Immature natural killer cell (primary cell): Measurements from ENCODE around the gene MALRD1. TPM values are rescaled to one million over a fixed set of nuclear protein-coding genes. Genes with fewer than 3 reads are reported as not detected.

Experiments used
- DNase-seq, 3 donors: peaks; one replicate each; pipeline ENCODE4 v3.0.0; 2022; ENCODE audit warnings: mixed read lengths in 1 of 3
- H3K27ac Mint-ChIP-seq, 6 donors: one replicate each; pipeline ENCODE4 v1.8.0; 2020; ENCODE audit warnings: mixed read lengths in 6 of 6, mild to moderate bottlenecking in 5 of 6, inconsistent platforms in 4 of 6, moderate library complexity in 3 of 6
- H3K27me3 Mint-ChIP-seq, 3 donors: one replicate each; pipeline ENCODE4 v1.8.0; 2020 to 2021; ENCODE audit warnings: low read depth in 3 of 3, mild to moderate bottlenecking in 3 of 3, mixed read lengths in 3 of 3, moderate library complexity in 3 of 3, inconsistent platforms in 1 of 3
- H3K36me3 Mint-ChIP-seq, 3 donors: one replicate each; pipeline ENCODE4 v1.8.0; 2020; ENCODE audit warnings: mixed read lengths in 3 of 3, inconsistent platforms in 2 of 3, mild to moderate bottlenecking in 2 of 3
- H3K4me1 Mint-ChIP-seq, 2 donors: one replicate each; pipeline ENCODE4 v1.8.0; 2020; ENCODE audit warnings: inconsistent platforms in 2 of 2, mild to moderate bottlenecking in 2 of 2, mixed read lengths in 2 of 2, moderate library complexity in 1 of 2
- H3K4me3 Mint-ChIP-seq, 5 donors: one replicate each; pipeline ENCODE4 v1.8.0; 2020; ENCODE audit warnings: mild to moderate bottlenecking in 5 of 5, mixed read lengths in 5 of 5, inconsistent platforms in 3 of 5, moderate library complexity in 3 of 5
- H3K9me3 Mint-ChIP-seq, 6 donors: one replicate each; pipeline ENCODE4 v1.8.0; 2020; ENCODE audit warnings: mild to moderate bottlenecking in 6 of 6, mixed read lengths in 6 of 6, inconsistent platforms in 4 of 6, moderate library complexity in 3 of 6
- polyA plus RNA-seq, 3 donors: library from polyadenylated mRNA; unstranded; fragments of 300-500 nt; fragmentation: Illumina TruSeq; gene quantifications; one replicate each; pipeline ENCODE4 v1.2.3, GENCODE V29; 2021

MALRD1 gene
- polyA plus RNA-seq, 3 donors from 2014 or later = not detected

GRCh38 chr10:19204246-19204917 is 155.8 kb downstream of the MALRD1 start:
- H3K27ac Mint-ChIP-seq = no peak overlapping the region
- H3K4me1 Mint-ChIP-seq = no peaks in the 10 kb centered on the region
- no peak overlapping the region for H3K4me3 Mint-ChIP-seq

GRCh38 chr10:19209319-19209718 is 160.7 kb downstream of the MALRD1 start:
- Mint-ChIP-seq H3K4me1 (no peaks in the 10 kb centered on the region), H3K9me3 (peaks cover 0 to 27% (median 7%) of the 10 kb centered on the region in 6 donors), H3K4me3 (no peak overlapping the region), H3K27ac (no peak overlapping the region), H3K36me3 (no peaks in the 10 kb centered on the region), H3K27me3 (no peaks in the 10 kb centered on the region)
- DNase-seq = no peak

More at GRCh38 chr10:19204246-19204917, 155.8 kb downstream of the MALRD1 start:
- H3K27me3 Mint-ChIP-seq = no peaks in the 10 kb centered on the region
- peaks cover 0 to 29% (median 5%) of the 10 kb centered on the region in 6 donors for H3K9me3 Mint-ChIP-seq
- no peak for DNase-seq
- no peaks in the 10 kb centered on the region for H3K36me3 Mint-ChIP-seq

- Mint-ChIP-seq H3K27ac (no peak overlapping the region), H3K36me3 (no peaks in the 10 kb centered on the region), H3K27me3 (peaks cover 0 to 1% (median 0%) of the 10 kb centered on the region in 3 donors), H3K9me3 (peaks cover 0 to 25% (median 8%) of the 10 kb centered on the region in 6 donors), H3K4me1 (no peaks in the 10 kb centered on the region), H3K4me3 (no peak overlapping the region)
- no peak for DNase-seq
Measured at GRCh38 chr10:19212590-19212989, 164.0 kb downstream of the MALRD1 start.

- Mint-ChIP-seq H3K27me3 (peaks cover 0 to 1% (median 1%) of the 10 kb centered on the region in 3 donors), H3K9me3 (peaks cover 3 to 45% (median 9%) of the 10 kb centered on the region in 6 donors), H3K27ac (no peak overlapping the region)
Measured at GRCh38 chr10:19221216-19221615, 172.6 kb downstream of the MALRD1 start.

GRCh38 chr10:19226025-19226424 is 177.4 kb downstream of the MALRD1 start:
- Mint-ChIP-seq H3K27ac (no peak overlapping the region), H3K36me3 (no peaks in the 10 kb centered on the region), H3K9me3 (peaks cover 3 to 39% (median 10%) of the 10 kb centered on the region in 6 donors), H3K4me1 (no peaks in the 10 kb centered on the region), H3K27me3 (no peaks in the 10 kb centered on the region), H3K4me3 (no peak overlapping the region)
- DNase-seq = no peak

More at GRCh38 chr10:19221216-19221615, 172.6 kb downstream of the MALRD1 start:
- Mint-ChIP-seq H3K4me1 (no peaks in the 10 kb centered on the region), H3K4me3 (no peak overlapping the region), H3K36me3 (no peaks in the 10 kb centered on the region)
- DNase-seq = no peak

GRCh38 chr10:19231034-19231433 is 182.4 kb downstream of the MALRD1 start:
- Mint-ChIP-seq H3K9me3 (peaks cover 2 to 26% (median 7%) of the 10 kb centered on the region in 6 donors), H3K4me1 (no peaks in the 10 kb centered on the region), H3K27ac (no peak overlapping the region), H3K27me3 (no peaks in the 10 kb centered on the region), H3K4me3 (no peak overlapping the region), H3K36me3 (peaks cover 0 to 4% (median 0%) of the 10 kb centered on the region in 3 donors)
- DNase-seq = no peak

- H3K27me3 Mint-ChIP-seq = no peaks in the 10 kb centered on the region
- DNase-seq = no peak
- H3K4me1 Mint-ChIP-seq = no peaks in the 10 kb centered on the region
- H3K36me3 Mint-ChIP-seq = no peaks in the 10 kb centered on the region
- peaks cover 0 to 14% (median 4%) of the 10 kb centered on the region in 6 donors for H3K9me3 Mint-ChIP-seq
- no peak overlapping the region for H3K4me3 Mint-ChIP-seq
- H3K27ac Mint-ChIP-seq = no peak overlapping the region
Measured at GRCh38 chr10:19245889-19246752, 197.5 kb downstream of the MALRD1 start.

- Mint-ChIP-seq H3K27me3 (peaks cover 0 to 1% (median 0%) of the 10 kb centered on the region in 3 donors), H3K27ac (no peak overlapping the region), H3K9me3 (peaks cover 0 to 5% (median 2%) of the 10 kb centered on the region in 6 donors), H3K4me3 (no peak overlapping the region), H3K36me3 (no peaks in the 10 kb centered on the region), H3K4me1 (no peaks in the 10 kb centered on the region)
- no peak for DNase-seq
Measured at GRCh38 chr10:19247843-19248242, 199.2 kb downstream of the MALRD1 start.

- no peaks in the 10 kb centered on the region for H3K4me1 Mint-ChIP-seq
- H3K27me3 Mint-ChIP-seq = peaks cover 0 to 3% (median 0%) of the 10 kb centered on the region in 3 donors
- no peak for DNase-seq
- H3K9me3 Mint-ChIP-seq = peaks cover 0 to 8% (median 6%) of the 10 kb centered on the region in 6 donors
- H3K27ac Mint-ChIP-seq = no peak overlapping the region
- no peaks in the 10 kb centered on the region for H3K36me3 Mint-ChIP-seq
- no peak overlapping the region for H3K4me3 Mint-ChIP-seq
Measured at GRCh38 chr10:19250546-19250945, 201.9 kb downstream of the MALRD1 start.

- Mint-ChIP-seq H3K36me3 (no peaks in the 10 kb centered on the region), H3K4me1 (no peaks in the 10 kb centered on the region), H3K4me3 (no peak overlapping the region), H3K27ac (no peak overlapping the region), H3K27me3 (peaks cover 0 to 3% (median 0%) of the 10 kb centered on the region in 3 donors), H3K9me3 (peaks cover 0 to 11% (median 5%) of the 10 kb centered on the region in 6 donors)
- DNase-seq = no peak
Measured at GRCh38 chr10:19252531-19252930, 203.9 kb downstream of the MALRD1 start.

- H3K27ac Mint-ChIP-seq = no peak overlapping the region
- H3K27me3 Mint-ChIP-seq = peaks cover 0 to 1% (median 0%) of the 10 kb centered on the region in 3 donors
- H3K9me3 Mint-ChIP-seq = peaks cover 0 to 17% (median 4%) of the 10 kb centered on the region in 6 donors
Measured at GRCh38 chr10:19256331-19256730, 207.7 kb downstream of the MALRD1 start.

GRCh38 chr10:19263262-19263661 is 214.7 kb downstream of the MALRD1 start:
- peaks cover 0 to 4% (median 0%) of the 10 kb centered on the region in 3 donors for H3K27me3 Mint-ChIP-seq
- no peak for DNase-seq
- H3K9me3 Mint-ChIP-seq = peaks cover 3 to 31% (median 11%) of the 10 kb centered on the region in 6 donors
- no peak overlapping the region for H3K4me3 Mint-ChIP-seq
- no peaks in the 10 kb centered on the region for H3K4me1 Mint-ChIP-seq
- H3K36me3 Mint-ChIP-seq = no peaks in the 10 kb centered on the region
- H3K27ac Mint-ChIP-seq = no peak overlapping the region

More at GRCh38 chr10:19256331-19256730, 207.7 kb downstream of the MALRD1 start:
- no peaks in the 10 kb centered on the region for H3K36me3 Mint-ChIP-seq
- no peaks in the 10 kb centered on the region for H3K4me1 Mint-ChIP-seq
- no peak for DNase-seq
- H3K4me3 Mint-ChIP-seq = no peak overlapping the region

GRCh38 chr10:19283285-19283684 is 234.7 kb downstream of the MALRD1 start:
- DNase-seq = no peak
- H3K27me3 Mint-ChIP-seq = no peaks in the 10 kb centered on the region
- H3K9me3 Mint-ChIP-seq = peaks cover 0 to 35% (median 5%) of the 10 kb centered on the region in 6 donors
- no peaks in the 10 kb centered on the region for H3K4me1 Mint-ChIP-seq
- H3K36me3 Mint-ChIP-seq = no peaks in the 10 kb centered on the region
- H3K4me3 Mint-ChIP-seq = no peak overlapping the region
- no peak overlapping the region for H3K27ac Mint-ChIP-seq

GRCh38 chr10:19283786-19284185 is 235.2 kb downstream of the MALRD1 start:
- H3K9me3 Mint-ChIP-seq = peaks cover 0 to 35% (median 4%) of the 10 kb centered on the region in 6 donors
- no peak overlapping the region for H3K4me3 Mint-ChIP-seq
- no peaks in the 10 kb centered on the region for H3K36me3 Mint-ChIP-seq
- DNase-seq = no peak
- H3K27ac Mint-ChIP-seq = no peak overlapping the region
- no peaks in the 10 kb centered on the region for H3K4me1 Mint-ChIP-seq
- no peaks in the 10 kb centered on the region for H3K27me3 Mint-ChIP-seq
